Liver (tissue), 9 donors: ENCODE measurements around the gene SEMA4D. TPM values are rescaled to one million over a fixed set of nuclear protein-coding genes. Genes with fewer than 3 reads are reported as not detected.

Experiments
- DNase-seq: peaks from one replicate; pipeline ENCODE4 v3.0.0-alpha.2; 2017; ENCODE audit warnings: low spot score
- H3K27ac ChIP-seq, 2 donors: one replicate each; pipeline ENCODE4 v1.7.0; 2013; ENCODE audit warnings: inconsistent platforms in 2 of 2, low read length in 2 of 2, control low read depth in 1 of 2, low read depth in 1 of 2, mild to moderate bottlenecking in 1 of 2
- H3K27me3 ChIP-seq, 4 donors: one replicate each; pipeline versions ENCODE4 v1.6.1 to v1.7.0; 2013; ENCODE audit warnings: low read length in 3 of 4, inconsistent platforms in 1 of 4, mild to moderate bottlenecking in 1 of 4, moderate library complexity in 1 of 4; ENCODE audit not compliant: control insufficient read depth in 4 of 4, insufficient read depth in 4 of 4
- H3K36me3 ChIP-seq, 4 donors: one replicate each; pipeline versions ENCODE4 v1.6.1 to v1.7.0; 2013; ENCODE audit warnings: low read length in 3 of 4, mild to moderate bottlenecking in 3 of 4, low read depth in 1 of 4, moderate library complexity in 1 of 4; ENCODE audit not compliant: control insufficient read depth in 4 of 4, insufficient read depth in 3 of 4
- H3K4me1 ChIP-seq, 4 donors: one replicate each; pipeline versions ENCODE4 v1.6.1 to v1.7.0; 2013; ENCODE audit warnings: low read length in 3 of 4, mild to moderate bottlenecking in 3 of 4, moderate library complexity in 1 of 4; ENCODE audit not compliant: control insufficient read depth in 4 of 4, insufficient read depth in 4 of 4
- H3K4me3 ChIP-seq, 3 donors: one replicate each; pipeline versions ENCODE4 v1.6.1 to v1.7.0; 2013; ENCODE audit warnings: low read length in 3 of 3, control low read depth in 1 of 3, low read depth in 1 of 3, mild to moderate bottlenecking in 1 of 3
- H3K9ac ChIP-seq, 2 donors: one replicate each; pipeline ENCODE4 v1.7.0; 2013; ENCODE audit warnings: low read length in 2 of 2, mild to moderate bottlenecking in 2 of 2, moderate library complexity in 2 of 2, control low read depth in 1 of 2, low read depth in 1 of 2
- H3K9me3 ChIP-seq, 4 donors: one replicate each; pipeline versions ENCODE4 v1.6.1 to v1.7.0; 2013; ENCODE audit warnings: low read length in 3 of 4; ENCODE audit not compliant: control insufficient read depth in 4 of 4
- EGR1 ChIP-seq, 2 donors: IDR thresholded peaks; 2 replicates each; pipeline ENCODE4 v1.6.1; 2016 to 2018; ENCODE audit warnings: antibody characterized with exemption in 2 of 2, low read depth in 2 of 2
- FOXA1 ChIP-seq: IDR thresholded peaks from 2 replicates; pipeline ENCODE4 v1.6.1; 2016; ENCODE audit warnings: antibody characterized with exemption
- FOXA2 ChIP-seq: IDR thresholded peaks from 2 replicates; pipeline ENCODE4 v1.6.1; 2016; ENCODE audit warnings: antibody characterized with exemption
- GABPA ChIP-seq, 2 donors: IDR thresholded peaks in 1 of 2; conservative IDR thresholded peaks in 1 of 2; 2 replicates each; pipeline ENCODE4 v1.6.1; 2016; ENCODE audit warnings: antibody characterized with exemption in 2 of 2, mild to moderate bottlenecking in 1 of 2, moderate library complexity in 1 of 2
- HNF4A ChIP-seq, 2 donors: conservative IDR thresholded peaks; 2 replicates each; pipeline ENCODE4 v1.6.1; 2016; ENCODE audit warnings: antibody characterized with exemption in 2 of 2, mild to moderate bottlenecking in 2 of 2
- JUND ChIP-seq, 2 donors: IDR thresholded peaks; 2 replicates each; pipeline ENCODE4 v1.6.1; 2016; ENCODE audit warnings: antibody characterized with exemption in 2 of 2
- NR2F2 ChIP-seq: IDR thresholded peaks from 2 replicates; pipeline ENCODE4 v1.6.1; 2016; ENCODE audit warnings: antibody characterized with exemption
- SP1 ChIP-seq: IDR thresholded peaks from 2 replicates; pipeline ENCODE4 v1.6.1; 2018; ENCODE audit warnings: antibody characterized with exemption, mild to moderate bottlenecking
- YY1 ChIP-seq: IDR thresholded peaks from 2 replicates; pipeline ENCODE4 v1.6.1; 2016; ENCODE audit warnings: antibody characterized with exemption, mild to moderate bottlenecking
- WGBS: extraction: QIAGEN DNeasy Blood & Tissue Kit; methylation state at CpG from one replicate; pipeline ENCODE4 v1.1.7; 2013; 5-methylcytosine and 5-hydroxymethylcytosine counted together
- polyA plus RNA-seq, 2 donors: library from polyadenylated mRNA; stranded (reverse) in 1 of 2; unstranded in 1 of 2; fragments of 200-250 nt in 1 of 2; fragments of >200 nt in 1 of 2; fragmentation: Nextera tagmentation in 1 of 2; extraction: Ambion mirVana in 1 of 2; gene quantifications; one replicate each; pipeline versions ENCODE4 v1.2.1 to v1.2.3, GENCODE V29; 2013 to 2015
- total RNA-seq, 2 donors: library from RNA; depleted of rRNA; stranded (reverse); fragments of >200 nt; gene quantifications; one replicate each; pipeline ENCODE4 v1.2.3, GENCODE V29; 2014
- TF ChIP-seq, protein P1 (sequence below): IDR thresholded peaks from 2 replicates; pipeline ENCODE4 v1.6.1; 2016; ENCODE audit warnings: antibody characterized with exemption
- TF ChIP-seq, protein P2 (sequence below): IDR thresholded peaks from 2 replicates; pipeline ENCODE4 v1.6.1; 2016; ENCODE audit warnings: antibody characterized with exemption
- TF ChIP-seq, protein P3 (sequence below): IDR thresholded peaks from 2 replicates; pipeline ENCODE4 v1.6.1; 2016; ENCODE audit warnings: antibody characterized with exemption, mild to moderate bottlenecking
- TF ChIP-seq, protein P4 (sequence below): IDR thresholded peaks from 2 replicates; pipeline ENCODE4 v1.6.1; 2016; ENCODE audit warnings: antibody characterized with exemption
- TF ChIP-seq, protein P5 (sequence below): fragments of 150-350 bp; IDR thresholded peaks from 2 replicates; pipeline ENCODE4 v1.5.1; 2017; ENCODE audit warnings: improper control_type of control experiment, low read depth, low read length; ENCODE audit not compliant: missing input control
- donor health status: healthy.
- donor health status: healthy.
- donor health status: healthy.
- donor health status: healthy.
- donor health status: healthy.

SEMA4D gene
- total and polyA plus RNA-seq, 4 donors = 1.4 to 12.0 (median 4.1) TPM

DNA sequence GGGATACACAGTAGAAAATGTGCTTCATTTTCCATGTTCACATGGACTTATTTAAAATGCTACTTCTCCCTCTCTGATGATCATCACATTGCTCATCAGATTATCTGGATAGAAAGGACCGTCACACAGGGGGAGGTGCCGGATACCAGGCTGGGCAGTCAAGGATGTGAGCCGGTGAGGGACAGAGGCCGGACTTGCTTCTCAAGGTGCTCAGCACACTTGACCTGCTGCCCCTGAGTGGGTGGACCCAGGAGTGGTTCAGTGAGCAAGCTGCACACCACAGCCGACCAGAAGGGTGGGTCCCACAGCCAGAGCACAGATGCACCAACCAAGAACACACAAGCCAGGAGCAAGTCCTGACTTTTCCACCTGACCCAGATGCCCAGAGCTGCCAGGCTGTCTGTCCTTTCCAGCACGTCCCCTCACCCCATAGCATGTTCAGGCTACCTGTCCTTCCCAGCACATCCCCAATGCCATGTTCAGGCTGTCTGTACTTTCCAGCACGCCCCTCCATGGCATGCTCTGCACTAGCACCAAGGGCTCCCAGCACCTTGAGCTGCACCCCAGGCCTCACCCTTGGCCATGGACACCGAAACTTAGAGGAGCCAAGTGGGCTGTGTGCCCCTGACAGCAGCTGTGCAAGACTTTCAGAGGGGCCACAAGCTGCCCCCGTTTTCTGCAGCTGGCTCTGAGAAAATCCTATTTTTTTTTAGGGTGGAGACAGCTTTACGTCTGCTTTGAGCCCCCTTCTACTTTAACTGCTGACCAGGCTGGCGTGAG lies 101.8 kb downstream of the SEMA4D start:
- no peak for DNase-seq
- WGBS = 95% methylated on average over 11 of the region's 11 CpGs
- no peaks in the 10 kb centered on the region for H3K27me3 ChIP-seq
- no peak overlapping the region for H3K27ac ChIP-seq
- TF ChIP-seq GABPA (IDR thresholded peaks at IDR 0.05 in 1 of 2, conservative IDR thresholded peaks at IDR 0.05 in 1 of 2) = no peak
- TF ChIP-seq EGR1 (IDR thresholded peaks at IDR 0.05; ENCODE audit: low read depth in 2 of 2) = no peak
- TF ChIP-seq YY1 = no peak
- TF ChIP-seq, protein P1, sequence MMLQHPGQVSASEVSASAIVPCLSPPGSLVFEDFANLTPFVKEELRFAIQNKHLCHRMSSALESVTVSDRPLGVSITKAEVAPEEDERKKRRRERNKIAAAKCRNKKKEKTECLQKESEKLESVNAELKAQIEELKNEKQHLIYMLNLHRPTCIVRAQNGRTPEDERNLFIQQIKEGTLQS = no peak
- H3K9ac ChIP-seq = no peak overlapping the region
- no peaks in the 10 kb centered on the region for H3K9me3 ChIP-seq
- peaks cover under 1 to 7% (median 4%) of the 10 kb centered on the region in 4 donors for H3K4me1 ChIP-seq
- peaks cover 0 to 9% (median 4%) of the 10 kb centered on the region in 4 donors for H3K36me3 ChIP-seq
- no peak overlapping the region for H3K4me3 ChIP-seq

DNA sequence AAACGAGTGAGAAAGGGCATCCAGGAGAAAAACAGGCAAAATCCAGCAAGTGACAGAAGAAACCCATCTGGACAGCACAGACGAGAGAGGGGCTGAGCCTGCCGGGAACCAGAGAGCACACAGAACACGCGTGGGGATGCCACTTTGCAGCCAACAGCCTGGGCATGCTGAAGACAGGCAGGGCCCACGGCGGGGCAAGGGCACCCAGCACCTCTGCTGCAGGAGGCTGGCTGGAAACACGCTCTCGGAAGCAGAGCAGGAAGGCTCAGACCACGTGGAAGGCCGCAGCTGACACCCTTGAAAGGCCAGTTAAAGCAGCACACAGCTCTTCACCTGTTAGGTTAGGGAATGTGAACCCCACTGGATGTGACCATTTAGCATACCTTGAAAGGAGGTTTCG lies 103.5 kb downstream of the SEMA4D start:
- Histone ChIP-seq H3K36me3 (peaks cover 0 to 9% (median 4%) of the 10 kb centered on the region in 4 donors), H3K4me3 (no peak overlapping the region), H3K27ac (no peak overlapping the region), H3K27me3 (no peaks in the 10 kb centered on the region), H3K9ac (no peak overlapping the region), H3K9me3 (no peaks in the 10 kb centered on the region), H3K4me1 (peaks cover 5 to 18% (median 12%) of the 10 kb centered on the region in 4 donors)
- DNase-seq = no peak
- TF ChIP-seq NR2F2 = no peak
- no peak for TF ChIP-seq YY1
- TF ChIP-seq EGR1 (IDR thresholded peaks at IDR 0.05; ENCODE audit: low read depth in 2 of 2) = no peak
- TF ChIP-seq, protein P2, sequence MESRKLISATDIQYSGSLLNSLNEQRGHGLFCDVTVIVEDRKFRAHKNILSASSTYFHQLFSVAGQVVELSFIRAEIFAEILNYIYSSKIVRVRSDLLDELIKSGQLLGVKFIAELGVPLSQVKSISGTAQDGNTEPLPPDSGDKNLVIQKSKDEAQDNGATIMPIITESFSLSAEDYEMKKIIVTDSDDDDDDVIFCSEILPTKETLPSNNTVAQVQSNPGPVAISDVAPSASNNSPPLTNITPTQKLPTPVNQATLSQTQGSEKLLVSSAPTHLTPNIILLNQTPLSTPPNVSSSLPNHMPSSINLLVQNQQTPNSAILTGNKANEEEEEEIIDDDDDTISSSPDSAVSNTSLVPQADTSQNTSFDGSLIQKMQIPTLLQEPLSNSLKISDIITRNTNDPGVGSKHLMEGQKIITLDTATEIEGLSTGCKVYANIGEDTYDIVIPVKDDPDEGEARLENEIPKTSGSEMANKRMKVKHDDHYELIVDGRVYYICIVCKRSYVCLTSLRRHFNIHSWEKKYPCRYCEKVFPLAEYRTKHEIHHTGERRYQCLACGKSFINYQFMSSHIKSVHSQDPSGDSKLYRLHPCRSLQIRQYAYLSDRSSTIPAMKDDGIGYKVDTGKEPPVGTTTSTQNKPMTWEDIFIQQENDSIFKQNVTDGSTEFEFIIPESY = no peak
- TF ChIP-seq, protein P3, sequence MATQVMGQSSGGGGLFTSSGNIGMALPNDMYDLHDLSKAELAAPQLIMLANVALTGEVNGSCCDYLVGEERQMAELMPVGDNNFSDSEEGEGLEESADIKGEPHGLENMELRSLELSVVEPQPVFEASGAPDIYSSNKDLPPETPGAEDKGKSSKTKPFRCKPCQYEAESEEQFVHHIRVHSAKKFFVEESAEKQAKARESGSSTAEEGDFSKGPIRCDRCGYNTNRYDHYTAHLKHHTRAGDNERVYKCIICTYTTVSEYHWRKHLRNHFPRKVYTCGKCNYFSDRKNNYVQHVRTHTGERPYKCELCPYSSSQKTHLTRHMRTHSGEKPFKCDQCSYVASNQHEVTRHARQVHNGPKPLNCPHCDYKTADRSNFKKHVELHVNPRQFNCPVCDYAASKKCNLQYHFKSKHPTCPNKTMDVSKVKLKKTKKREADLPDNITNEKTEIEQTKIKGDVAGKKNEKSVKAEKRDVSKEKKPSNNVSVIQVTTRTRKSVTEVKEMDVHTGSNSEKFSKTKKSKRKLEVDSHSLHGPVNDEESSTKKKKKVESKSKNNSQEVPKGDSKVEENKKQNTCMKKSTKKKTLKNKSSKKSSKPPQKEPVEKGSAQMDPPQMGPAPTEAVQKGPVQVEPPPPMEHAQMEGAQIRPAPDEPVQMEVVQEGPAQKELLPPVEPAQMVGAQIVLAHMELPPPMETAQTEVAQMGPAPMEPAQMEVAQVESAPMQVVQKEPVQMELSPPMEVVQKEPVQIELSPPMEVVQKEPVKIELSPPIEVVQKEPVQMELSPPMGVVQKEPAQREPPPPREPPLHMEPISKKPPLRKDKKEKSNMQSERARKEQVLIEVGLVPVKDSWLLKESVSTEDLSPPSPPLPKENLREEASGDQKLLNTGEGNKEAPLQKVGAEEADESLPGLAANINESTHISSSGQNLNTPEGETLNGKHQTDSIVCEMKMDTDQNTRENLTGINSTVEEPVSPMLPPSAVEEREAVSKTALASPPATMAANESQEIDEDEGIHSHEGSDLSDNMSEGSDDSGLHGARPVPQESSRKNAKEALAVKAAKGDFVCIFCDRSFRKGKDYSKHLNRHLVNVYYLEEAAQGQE = no peak
- TF ChIP-seq, protein P1 = no peak
- no peak for TF ChIP-seq HNF4A (conservative IDR thresholded peaks at IDR 0.05)
- TF ChIP-seq SP1 = no peak
- TF ChIP-seq, protein P4, sequence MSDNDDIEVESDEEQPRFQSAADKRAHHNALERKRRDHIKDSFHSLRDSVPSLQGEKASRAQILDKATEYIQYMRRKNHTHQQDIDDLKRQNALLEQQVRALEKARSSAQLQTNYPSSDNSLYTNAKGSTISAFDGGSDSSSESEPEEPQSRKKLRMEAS = no peak
- TF ChIP-seq, protein P5, sequence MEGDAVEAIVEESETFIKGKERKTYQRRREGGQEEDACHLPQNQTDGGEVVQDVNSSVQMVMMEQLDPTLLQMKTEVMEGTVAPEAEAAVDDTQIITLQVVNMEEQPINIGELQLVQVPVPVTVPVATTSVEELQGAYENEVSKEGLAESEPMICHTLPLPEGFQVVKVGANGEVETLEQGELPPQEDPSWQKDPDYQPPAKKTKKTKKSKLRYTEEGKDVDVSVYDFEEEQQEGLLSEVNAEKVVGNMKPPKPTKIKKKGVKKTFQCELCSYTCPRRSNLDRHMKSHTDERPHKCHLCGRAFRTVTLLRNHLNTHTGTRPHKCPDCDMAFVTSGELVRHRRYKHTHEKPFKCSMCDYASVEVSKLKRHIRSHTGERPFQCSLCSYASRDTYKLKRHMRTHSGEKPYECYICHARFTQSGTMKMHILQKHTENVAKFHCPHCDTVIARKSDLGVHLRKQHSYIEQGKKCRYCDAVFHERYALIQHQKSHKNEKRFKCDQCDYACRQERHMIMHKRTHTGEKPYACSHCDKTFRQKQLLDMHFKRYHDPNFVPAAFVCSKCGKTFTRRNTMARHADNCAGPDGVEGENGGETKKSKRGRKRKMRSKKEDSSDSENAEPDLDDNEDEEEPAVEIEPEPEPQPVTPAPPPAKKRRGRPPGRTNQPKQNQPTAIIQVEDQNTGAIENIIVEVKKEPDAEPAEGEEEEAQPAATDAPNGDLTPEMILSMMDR = no peak
- no peak for TF ChIP-seq FOXA1
- TF ChIP-seq FOXA2 = no peak
- no peak for TF ChIP-seq JUND (IDR thresholded peaks at IDR 0.05)
- no peak for TF ChIP-seq GABPA (IDR thresholded peaks at IDR 0.05 in 1 of 2, conservative IDR thresholded peaks at IDR 0.05 in 1 of 2)
- WGBS = 91% methylated on average over 12 of the region's 12 CpGs
